Esophagus squamous epithelium (tissue), 5 donors: ENCODE results near the gene EHBP1. TPM values are rescaled to one million over a fixed set of nuclear protein-coding genes. Genes with fewer than 3 reads are reported as not detected.

Source experiments
- DNase-seq: peaks from one replicate; lab custom pipeline; 2025; lab: John Stamatoyannopoulos, UW
- H3K27ac ChIP-seq, 4 donors: fragments of 200-600 bp; sonication (generic); one replicate each; pipeline ENCODE4 v1.5.1; 2016 to 2019; ENCODE audit warnings: mild to moderate bottlenecking in 1 of 4
- H3K27me3 ChIP-seq, 4 donors: fragments of 200-600 bp; sonication (generic); 1 replicate in 3 of 4; 2 replicates in 1 of 4; pipeline versions ENCODE4 v1.5.1 to v1.6.0; 2017 to 2021; ENCODE audit warnings: antibody characterized with exemption in 1 of 4
- H3K36me3 ChIP-seq, 3 donors: fragments of 200-600 bp; sonication (generic); one replicate each; pipeline ENCODE4 v1.5.1; 2016 to 2019
- H3K4me1 ChIP-seq, 3 donors: fragments of 200-600 bp; sonication (generic); one replicate each; pipeline ENCODE4 v1.5.1; 2017 to 2019
- H3K4me3 ChIP-seq, 4 donors: fragments of 200-600 bp; sonication (generic); 1 replicate in 3 of 4; 2 replicates in 1 of 4; pipeline ENCODE4 v1.5.1; 2016 to 2019; ENCODE audit warnings: mild to moderate bottlenecking in 2 of 4, moderate library complexity in 1 of 4
- H3K9me3 ChIP-seq, 3 donors: fragments of 200-600 bp; sonication (generic); one replicate each; pipeline ENCODE4 v1.5.1; 2016 to 2019
- CTCF ChIP-seq, 6 experiments: fragments of 450-650 bp in 4 of 6; fragments of 200-600 bp in 2 of 6; sonication (generic) in 2 of 6; IDR thresholded peaks; one replicate each; pipeline ENCODE4 v1.5.1; 2016 to 2019; ENCODE audit warnings: antibody characterized with exemption in 6 of 6, mild to moderate bottlenecking in 4 of 6, moderate library complexity in 4 of 6
- POLR2A ChIP-seq, 4 donors: fragments of 450-650 bp; IDR thresholded peaks; one replicate each; pipeline ENCODE4 v1.6.1; 2017; ENCODE audit warnings: antibody characterized with exemption in 4 of 4, mild to moderate bottlenecking in 4 of 4, moderate library complexity in 3 of 4
- WGBS, 2 donors: methylation state at CpG; one replicate each; pipeline ENCODE4 v1.1.5; 2018; 5-methylcytosine and 5-hydroxymethylcytosine counted together
- intact Hi-C: fragments of 100-400 bp; cut with DNase I; formaldehyde crosslinking; loops from one replicate; pipeline ENCODE4 v1.15.0; 2022
- total RNA-seq, 4 donors: library from RNA; depleted of rRNA; stranded (reverse); fragments of >200 nt; gene quantifications; one replicate each; pipeline ENCODE4 v1.1.0, GENCODE V29; 2016
- donor health status: DM: yes; HTN: yes; CAD: no.

The EHBP1 gene
- total RNA-seq, 4 donors from 2014 or later: 59.6 to 111 (median 77.9) TPM

- intact Hi-C loops: no loop called here
- peaks cover 0 to 40% (median 4%) of the 10 kb centered on the region in 3 donors for H3K36me3 ChIP-seq
- no peaks in the 10 kb centered on the region for H3K27me3 ChIP-seq
- TF ChIP-seq POLR2A (IDR thresholded peaks at IDR 0.05) (no peak), CTCF (IDR thresholded peaks at IDR 0.05) (no peak)
- peaks cover 0 to 9% (median 0%) of the 10 kb centered on the region in 3 donors for H3K4me1 ChIP-seq
- no peak overlapping the region for H3K4me3 ChIP-seq
- no peak for DNase-seq
- peaks cover 0 to 8% (median 0%) of the 10 kb centered on the region in 3 donors for H3K9me3 ChIP-seq
- H3K27ac ChIP-seq: no peak overlapping the region
These were observed 214.6 kb downstream of the EHBP1 start for GRCh38 chr2:62920070-62920469.

GRCh38 chr2:62923242-62923641, 217.7 kb downstream of the EHBP1 start:
- Histone ChIP-seq H3K4me1 (peaks cover 0 to 9% (median 0%) of the 10 kb centered on the region in 3 donors), H3K36me3 (peaks cover 0 to 40% (median 4%) of the 10 kb centered on the region in 3 donors), H3K9me3 (peaks cover 0 to 8% (median 0%) of the 10 kb centered on the region in 3 donors), H3K4me3 (no peak overlapping the region), H3K27me3 (no peaks in the 10 kb centered on the region), H3K27ac (no peak overlapping the region)
- intact Hi-C loops: no loop called here
- TF ChIP-seq CTCF (IDR thresholded peaks at IDR 0.05): no peak
- no peak for TF ChIP-seq POLR2A (IDR thresholded peaks at IDR 0.05)
- DNase-seq: no peak

GRCh38 chr2:62923881-62924280, 218.4 kb downstream of the EHBP1 start:
- no peak for TF ChIP-seq CTCF (IDR thresholded peaks at IDR 0.05)
- 100% methylated on average over 1 of the region's 2 CpGs; no CpG with 5 or more reads in 1 of the 2 donors for WGBS, 2 donors
- H3K9me3 ChIP-seq: peaks cover 0 to 8% (median 0%) of the 10 kb centered on the region in 3 donors
- H3K36me3 ChIP-seq: peaks cover 0 to 40% (median 4%) of the 10 kb centered on the region in 3 donors
- intact Hi-C loops: no loop called here
- peaks cover 0 to 9% (median 0%) of the 10 kb centered on the region in 3 donors for H3K4me1 ChIP-seq
- no peaks in the 10 kb centered on the region for H3K27me3 ChIP-seq
- H3K27ac ChIP-seq: no peak overlapping the region
- H3K4me3 ChIP-seq: no peak overlapping the region
- no peak for DNase-seq

- no peak for DNase-seq
- H3K4me3 ChIP-seq: no peak overlapping the region
- intact Hi-C loops: no loop called here
- no peak overlapping the region for H3K27ac ChIP-seq
- no peak for TF ChIP-seq POLR2A (IDR thresholded peaks at IDR 0.05)
- no peak for TF ChIP-seq CTCF (IDR thresholded peaks at IDR 0.05)
- no peaks in the 10 kb centered on the region for H3K27me3 ChIP-seq
- peaks cover 0 to 6% (median 0%) of the 10 kb centered on the region in 3 donors for H3K4me1 ChIP-seq
- 91 to 92% methylated on average over 2 of the region's 2 CpGs for WGBS, 2 donors
- H3K36me3 ChIP-seq: peaks cover 0 to 9% (median 0%) of the 10 kb centered on the region in 3 donors
- no peaks in the 10 kb centered on the region for H3K9me3 ChIP-seq
These were observed 222.5 kb downstream of the EHBP1 start for GRCh38 chr2:62928015-62928414.

GRCh38 chr2:62931536-62931935, 226.0 kb downstream of the EHBP1 start:
- WGBS, 2 donors: 79 to 91% methylated on average over 3 of the region's 3 CpGs
- Histone ChIP-seq H3K4me1 (no peaks in the 10 kb centered on the region), H3K9me3 (no peaks in the 10 kb centered on the region), H3K27me3 (no peaks in the 10 kb centered on the region), H3K36me3 (no peaks in the 10 kb centered on the region), H3K4me3 (no peak overlapping the region), H3K27ac (no peak overlapping the region)
- DNase-seq: no peak
- no peak for TF ChIP-seq CTCF (IDR thresholded peaks at IDR 0.05)
- TF ChIP-seq POLR2A (IDR thresholded peaks at IDR 0.05): no peak
- intact Hi-C loops: no loop called here
